GM23248 (cell line): Measurements from ENCODE around the gene TRPM4. TPM values are rescaled to one million over a fixed set of nuclear protein-coding genes. Genes with fewer than 3 reads are reported as not detected.

ENCODE experiments used
- DNase-seq: peaks from one replicate; pipeline ENCODE4 v3.0.0-alpha.2; 2015
- H2AFZ ChIP-seq: fragments of 200-600 bp; sonication (generic); 2 replicates; pipeline ENCODE4 v1.6.1; 2016; ENCODE audit warnings: antibody characterized with exemption
- H3F3A ChIP-seq: fragments of 200-600 bp; sonication (generic); 2 replicates; pipeline ENCODE4 v1.6.1; 2016; ENCODE audit warnings: mild to moderate bottlenecking, antibody characterized with exemption, mixed run types; ENCODE audit not compliant: insufficient read depth
- H3K27ac ChIP-seq: fragments of 200-600 bp; sonication (generic); 2 replicates; pipeline ENCODE4 v1.5.1; 2016; ENCODE audit warnings: mild to moderate bottlenecking
- H3K27me3 ChIP-seq: fragments of 200-600 bp; sonication (generic); replicated peaks from 2 replicates; pipeline ENCODE4 v1.6.1; 2016; ENCODE audit warnings: mild to moderate bottlenecking; ENCODE audit not compliant: insufficient read depth
- H3K36me3 ChIP-seq: fragments of 200-600 bp; sonication (generic); 2 replicates; pipeline ENCODE4 v1.6.1; 2016; ENCODE audit warnings: low read depth, mild to moderate bottlenecking
- H3K4me1 ChIP-seq: fragments of 200-600 bp; sonication (generic); 2 replicates; pipeline ENCODE4 v1.6.1; 2016; ENCODE audit warnings: mild to moderate bottlenecking; ENCODE audit not compliant: insufficient read depth
- H3K4me2 ChIP-seq: fragments of 200-600 bp; sonication (generic); one replicate; pipeline ENCODE4 v1.6.1; 2016; ENCODE audit warnings: mild to moderate bottlenecking; ENCODE audit not compliant: unreplicated experiment
- H3K4me3 ChIP-seq: fragments of 200-600 bp; sonication (generic); 2 replicates; pipeline ENCODE4 v1.5.1; 2016; ENCODE audit warnings: mild to moderate bottlenecking
- H3K79me2 ChIP-seq: fragments of 200-600 bp; sonication (generic); 2 replicates; pipeline ENCODE4 v1.6.1; 2016; ENCODE audit warnings: mild to moderate bottlenecking; ENCODE audit not compliant: insufficient read depth
- H3K9ac ChIP-seq: fragments of 200-600 bp; sonication (generic); 2 replicates; pipeline ENCODE4 v1.6.1; 2016; ENCODE audit warnings: mild to moderate bottlenecking
- H3K9me2 ChIP-seq: fragments of 200-600 bp; sonication (generic); 2 replicates; pipeline ENCODE4 v1.6.1; 2016; ENCODE audit warnings: mixed run types, mild to moderate bottlenecking, moderate library complexity; ENCODE audit not compliant: insufficient read depth
- H3K9me3 ChIP-seq: fragments of 200-600 bp; sonication (generic); one replicate; pipeline ENCODE4 v1.6.1; 2017; ENCODE audit warnings: low read depth
- H4K20me1 ChIP-seq: fragments of 200-600 bp; sonication (generic); 2 replicates; pipeline ENCODE4 v1.6.0; 2016; ENCODE audit not compliant: insufficient read depth
- EZH2 ChIP-seq: fragments of 200-600 bp; sonication (generic); IDR thresholded peaks from 2 replicates; pipeline ENCODE4 v1.6.1; 2018; ENCODE audit warnings: antibody characterized with exemption, mild to moderate bottlenecking; ENCODE audit not compliant: insufficient read depth, poor library complexity, severe bottlenecking
- EZH2phosphoT487 ChIP-seq: fragments of 200-600 bp; sonication (generic); IDR thresholded peaks from 2 replicates; pipeline ENCODE4 v1.6.1; 2018; ENCODE audit warnings: antibody characterized with exemption, moderate library complexity, mild to moderate bottlenecking, low read depth; ENCODE audit not compliant: insufficient read depth
- WGBS, 2 experiments: methylation state at CpG; one replicate each; pipeline ENCODE4 v1.1.6; 2015 to 2017; ENCODE audit warnings: low lambda C conversion rate in 2 of 2, low coverage in 1 of 2; ENCODE audit errors: missing lambda C conversion rate in 2 of 2; 5-methylcytosine and 5-hydroxymethylcytosine counted together
- in situ Hi-C: fragments of 300-500 bp; cut with MboI; formaldehyde crosslinking; loops from 2 replicates; pipeline ENCODE4 v1.15.0; 2020
- polyA plus RNA-seq: library from polyadenylated mRNA; unstranded; fragments of >200 nt; fragmentation: Nextera tagmentation; extraction: Ambion mirVana; gene quantifications from 2 replicates; pipeline ENCODE4 v1.2.1, GENCODE V29; 2016
- total RNA-seq: library from RNA; depleted of rRNA; stranded (reverse); fragments of >200 nt; shearing (Covaris generic); gene quantifications from 2 replicates; pipeline ENCODE4 v1.2.3, GENCODE V29; 2014

Gene TRPM4
- total and polyA plus RNA-seq, 2 experiments from 2014 or later: 18.4 to 20.1 TPM

- peak overlapping the region; percentile 79 for H3K4me2 ChIP-seq
- in situ Hi-C loops: no loop called here
- H3K4me3 ChIP-seq: peak overlapping the region; percentile 80
- peak overlapping the region; percentile 92 for H2AFZ ChIP-seq
- H3K4me1 ChIP-seq: peaks cover 7% of the 10 kb centered on the region
- no peaks in the 10 kb centered on the region for H3K9me3 ChIP-seq
- no peaks in the 10 kb centered on the region for H4K20me1 ChIP-seq
- peak overlapping the region; percentile 84 for H3K9ac ChIP-seq
- no peaks in the 10 kb centered on the region for H3K27me3 ChIP-seq
- peak overlapping the region; percentile 74 for H3K27ac ChIP-seq
- H3K36me3 ChIP-seq: no peaks in the 10 kb centered on the region
- H3F3A ChIP-seq: no peaks in the 10 kb centered on the region; the same call in 1 of the 2 replicates
- no peaks in the 10 kb centered on the region for H3K79me2 ChIP-seq
- no peak for DNase-seq
- 62 to 65% methylated on average over 26 of the region's 26 CpGs for WGBS, 2 experiments
- TF ChIP-seq EZH2 (no peak), EZH2phosphoT487 (no peak)
- no peaks in the 10 kb centered on the region for H3K9me2 ChIP-seq
Measured at GRCh38 chr19:49117677-49118564, 39.7 kb upstream of the TRPM4 start.

GRCh38 chr19:49118565-49119410 lies 38.8 kb upstream of the TRPM4 start, which contains the start of gene C19orf73:
TSS of gene C19orf73 (minus strand) at chr19:49119143. CDS start at chr19:49119022, 121 bp downstream.
- H3K4me1 ChIP-seq: peaks cover 7% of the 10 kb centered on the region
- WGBS, 2 experiments: 1% methylated on average over 45 to 84 of the region's 85 CpGs
- in situ Hi-C loops: no loop called here
- no peaks in the 10 kb centered on the region; the same call in 1 of the 2 replicates for H3F3A ChIP-seq
- no peaks in the 10 kb centered on the region for H4K20me1 ChIP-seq
- peak within 1 kb of the TSS; percentile 94 for H3K4me2 ChIP-seq
- H2AFZ ChIP-seq: peak within 1 kb of the TSS; percentile 92
- peak; percentile 98 for DNase-seq
- H3K9ac ChIP-seq: peak within 1 kb of the TSS; percentile 84
- TF ChIP-seq EZH2 (no peak), EZH2phosphoT487 (no peak)
- H3K9me3 ChIP-seq: no peaks in the 10 kb centered on the region
- H3K79me2 ChIP-seq: no peaks in the 10 kb centered on the region
- H3K9me2 ChIP-seq: no peaks in the 10 kb centered on the region
- no peaks in the 10 kb centered on the region for H3K27me3 ChIP-seq
- no peaks in the 10 kb centered on the region for H3K36me3 ChIP-seq
- peak within 1 kb of the TSS; percentile 74 for H3K27ac ChIP-seq
- peak within 1 kb of the TSS; percentile 80 for H3K4me3 ChIP-seq

- Histone ChIP-seq H3F3A (no peaks in the 10 kb centered on the region; the same call in 1 of the 2 replicates), H3K36me3 (no peaks in the 10 kb centered on the region), H3K27me3 (no peaks in the 10 kb centered on the region), H3K9ac (peak within 1 kb of the TSS; percentile 84), H2AFZ (peak within 1 kb of the TSS; percentile 92), H3K9me2 (no peaks in the 10 kb centered on the region), H3K79me2 (no peaks in the 10 kb centered on the region), H3K4me1 (peaks cover 7% of the 10 kb centered on the region), H3K4me3 (peak within 1 kb of the TSS; percentile 80), H3K27ac (peak within 1 kb of the TSS; percentile 74), H3K4me2 (peak within 1 kb of the TSS; percentile 94), H4K20me1 (no peaks in the 10 kb centered on the region), H3K9me3 (no peaks in the 10 kb centered on the region)
- no peak for TF ChIP-seq EZH2phosphoT487
- TF ChIP-seq EZH2: no peak
- WGBS, 2 experiments: 1 to 3% methylated on average over 27 to 76 of the region's 90 CpGs
- in situ Hi-C loops: no loop called here
- peak; percentile 89 for DNase-seq
Measured at GRCh38 chr19:49119411-49120324, 37.9 kb upstream of the TRPM4 start, which contains the start of gene PPFIA3. TSS of gene PPFIA3 (plus strand) at chr19:49119544. CDS start at chr19:49127874, 8,330 bp downstream.
